Hematopoietic multipotent progenitor cell treated with erythropoietin and hydrocortisone succinate and interleukin-3 and kit ligand, for 4 days (in vitro differentiated cells): ENCODE measurements around the gene LEPROT.
A peak's percentile ranks its signal among the peaks of the same experiment; 100 is the strongest.
"Not testable (repeated sequence)": the region's sequence is repeated elsewhere in the genome, so short reads cannot be mapped to it uniquely, and the experiment has no call there.

Experiments used
- DNase-seq: peaks from one replicate; pipeline ENCODE4 v3.0.0-alpha.2; 2015

LEPROT gene

DNA sequence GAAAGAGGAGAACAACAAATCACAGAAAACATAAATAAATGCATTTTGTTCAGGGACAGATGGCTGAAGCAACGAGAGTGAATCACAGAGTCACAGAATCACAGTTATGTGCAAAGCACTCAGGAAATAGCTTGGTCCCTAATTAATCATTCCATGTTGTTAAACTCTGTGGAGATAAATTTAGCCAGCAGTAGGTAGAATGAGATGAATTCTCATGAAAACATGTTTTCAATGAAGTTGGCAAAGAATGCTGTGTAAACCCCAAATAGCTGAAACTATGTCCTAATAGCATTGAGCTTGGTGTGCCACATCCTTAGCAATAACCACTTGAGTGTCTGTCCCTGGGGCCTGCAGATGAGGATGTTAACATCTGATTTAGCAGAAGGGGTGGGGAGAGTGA lies 20.4 kb downstream of the LEPROT start:
- no peak for DNase-seq

DNA sequence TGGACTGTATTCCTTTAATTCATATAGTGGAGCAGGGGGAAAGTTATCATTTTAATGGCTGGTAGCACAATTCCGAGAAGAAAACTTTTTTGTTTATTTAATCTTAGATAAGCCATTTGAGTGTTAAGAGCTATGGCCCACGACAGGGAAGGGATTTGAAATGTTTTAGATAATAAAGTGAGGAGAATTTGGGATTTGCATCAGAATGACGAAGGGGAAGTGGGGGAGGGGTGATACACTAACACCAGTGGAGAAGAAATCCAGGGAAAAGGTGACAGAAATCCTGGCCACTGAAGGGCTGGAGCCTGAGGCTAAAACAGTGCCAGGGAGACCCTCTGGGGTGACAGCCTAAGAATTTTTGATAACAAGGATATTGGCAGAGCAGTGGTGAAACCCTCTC lies 21.0 kb downstream of the LEPROT start:
- no peak for DNase-seq

DNA sequence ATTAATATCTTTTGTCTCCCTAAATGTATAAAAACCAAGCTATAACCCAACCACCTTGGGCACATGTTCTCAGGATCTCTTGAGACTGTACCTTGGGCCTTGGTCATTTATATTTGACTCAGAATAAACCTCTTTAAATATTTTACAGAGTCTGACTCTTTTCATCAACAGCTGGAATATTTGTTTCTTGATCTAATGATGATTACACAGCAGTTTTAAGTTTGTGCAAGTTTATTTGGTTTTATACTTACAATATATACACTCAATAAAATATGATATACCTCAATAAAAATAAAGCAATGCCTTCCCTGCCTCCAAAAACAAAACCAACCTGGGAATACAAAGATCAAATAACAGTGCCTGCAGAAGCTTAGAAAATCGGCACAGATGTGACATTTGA lies 22.0 kb downstream of the LEPROT start:
- no peak for DNase-seq

DNA sequence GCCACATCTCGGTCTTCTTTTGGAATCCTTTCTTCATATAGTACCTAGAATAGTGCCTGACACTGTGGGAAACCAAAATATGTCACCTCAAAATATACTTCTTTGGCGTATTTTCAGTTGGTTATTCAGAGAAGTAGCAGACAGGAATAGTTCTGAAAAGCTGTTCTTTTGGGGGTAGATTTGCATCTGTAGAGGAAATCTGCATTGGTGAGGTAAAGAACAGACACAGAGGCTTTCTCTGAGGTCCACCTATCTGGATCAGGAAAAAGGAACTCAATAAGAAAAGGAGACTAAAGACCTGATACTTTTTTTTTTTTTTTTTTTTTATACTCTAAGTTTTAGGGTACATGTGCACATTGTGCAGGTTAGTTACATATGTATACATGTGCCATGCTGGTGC lies 23.2 kb downstream of the LEPROT start:
- no peak for DNase-seq

DNA sequence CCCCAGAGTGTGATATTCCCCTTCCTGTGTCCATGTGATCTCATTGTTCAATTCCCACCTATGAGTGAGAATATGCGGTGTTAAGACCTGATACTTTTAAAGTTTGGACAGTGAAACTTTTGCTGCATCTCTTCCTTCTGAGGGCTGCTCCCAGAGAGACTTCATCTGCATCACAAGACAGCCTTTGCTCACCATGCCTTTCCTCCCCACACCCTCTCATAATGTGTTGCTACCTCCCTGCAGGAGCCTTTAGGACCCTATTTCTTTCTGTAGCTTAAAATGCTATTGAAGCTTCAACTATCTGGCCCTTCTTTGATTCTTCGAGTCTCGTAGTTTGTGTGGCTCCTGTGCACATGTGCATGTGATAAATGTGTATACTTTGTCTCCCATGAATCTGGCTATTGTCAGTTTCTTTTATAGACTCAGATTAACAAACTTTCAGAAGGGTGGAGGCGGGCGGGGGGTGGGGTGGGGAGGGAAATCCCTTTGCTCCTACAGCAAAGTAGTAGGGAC lies 23.7 kb downstream of the LEPROT start:
- DNase-seq, result no peak

DNA sequence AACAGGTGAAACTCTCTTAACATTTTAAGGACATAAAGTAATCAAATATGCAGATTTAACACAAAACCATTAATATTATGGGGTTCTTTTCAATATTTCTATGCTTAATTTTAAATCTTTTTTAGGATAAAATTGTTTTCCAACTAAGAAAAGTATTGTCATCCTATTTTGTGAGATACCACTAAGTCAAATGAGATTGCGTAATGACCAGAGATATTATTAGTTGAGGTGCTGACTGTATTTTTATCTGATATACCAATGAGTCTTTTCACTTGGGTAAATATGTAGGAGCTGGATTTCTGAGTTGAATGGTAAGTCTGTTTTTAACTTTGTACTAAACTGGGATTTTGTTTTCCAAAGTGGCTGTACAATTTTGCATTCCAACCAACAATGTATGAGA lies 25.4 kb downstream of the LEPROT start:
- no peak for DNase-seq

DNA sequence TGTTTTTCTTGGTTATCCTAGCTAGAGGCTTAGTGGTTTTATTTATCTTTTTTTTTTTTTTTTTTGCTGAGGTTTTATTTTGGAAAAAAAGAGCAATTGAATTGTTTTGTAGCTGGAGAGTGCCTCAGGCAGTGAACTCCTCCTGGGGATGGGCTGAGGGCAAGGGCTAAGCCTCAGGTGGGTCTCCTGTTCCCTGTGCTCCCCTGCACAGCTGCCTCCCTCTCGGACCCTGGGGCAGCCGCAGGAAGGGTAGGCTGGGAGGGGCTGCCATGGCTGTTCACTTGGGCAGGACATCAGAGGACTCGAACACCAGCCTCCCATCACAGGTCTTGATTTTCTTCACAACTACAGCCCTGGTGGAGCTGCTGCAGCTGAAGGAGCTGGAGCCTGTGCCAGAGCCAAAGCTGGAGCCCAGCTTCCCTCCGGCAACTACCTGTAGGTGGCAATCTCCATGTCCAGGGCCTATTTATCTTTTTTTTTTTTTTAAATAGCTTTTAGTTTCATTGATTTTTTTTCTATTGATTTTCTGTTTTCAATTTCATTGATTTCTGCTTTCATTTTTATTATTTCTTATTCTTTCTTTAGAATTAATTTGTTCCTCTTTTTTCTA lies 28.9 kb downstream of the LEPROT start:
- no peak for DNase-seq

DNA sequence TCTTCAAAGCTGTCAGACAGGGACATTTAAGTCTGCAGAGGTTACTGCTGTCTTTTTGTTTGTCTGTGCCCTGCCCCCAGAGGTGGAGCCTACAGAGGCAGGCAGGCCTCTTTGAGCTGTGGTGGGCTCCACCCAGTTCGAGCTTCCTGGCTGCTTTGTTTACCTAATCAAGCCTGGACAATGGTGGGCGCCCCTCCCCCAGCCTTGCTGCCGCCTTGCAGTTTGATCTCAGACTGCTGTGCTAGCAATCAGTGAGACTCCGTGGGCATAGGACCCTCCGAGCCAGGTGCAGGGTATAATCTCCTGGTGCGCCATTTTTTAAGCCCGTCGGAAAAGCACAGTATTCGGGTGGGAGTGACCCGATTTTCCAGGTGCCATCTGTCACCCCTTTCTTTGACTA lies 35.2 kb downstream of the LEPROT start:
- not testable (repeated sequence) for DNase-seq

DNA sequence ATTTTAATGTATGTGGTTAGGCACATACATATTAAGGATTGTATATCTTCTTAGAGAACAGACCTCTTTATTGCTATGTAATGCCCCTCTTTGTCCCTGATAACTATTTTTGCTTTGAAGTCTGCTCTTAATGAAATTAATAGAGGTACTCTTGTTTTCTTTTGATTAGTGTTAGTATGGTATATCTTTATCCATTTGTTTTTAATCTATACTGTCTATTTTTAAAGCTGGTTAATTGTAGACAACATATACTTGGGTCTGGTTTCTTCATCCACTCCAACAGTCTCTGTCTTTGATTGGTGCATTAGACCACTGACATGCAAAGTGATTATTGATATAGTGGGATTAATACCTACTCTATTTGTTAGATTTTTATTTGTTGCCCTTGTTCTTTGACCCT lies 36.0 kb downstream of the LEPROT start:
- no peak for DNase-seq

- DNase-seq, result no peak
Observed at GRCh38 chr1:65457868-65458267, 37.4 kb downstream of the LEPROT start.

GRCh38 chr1:65458730-65459396 lies 38.4 kb downstream of the LEPROT start:
- DNase-seq, result no peak

DNA sequence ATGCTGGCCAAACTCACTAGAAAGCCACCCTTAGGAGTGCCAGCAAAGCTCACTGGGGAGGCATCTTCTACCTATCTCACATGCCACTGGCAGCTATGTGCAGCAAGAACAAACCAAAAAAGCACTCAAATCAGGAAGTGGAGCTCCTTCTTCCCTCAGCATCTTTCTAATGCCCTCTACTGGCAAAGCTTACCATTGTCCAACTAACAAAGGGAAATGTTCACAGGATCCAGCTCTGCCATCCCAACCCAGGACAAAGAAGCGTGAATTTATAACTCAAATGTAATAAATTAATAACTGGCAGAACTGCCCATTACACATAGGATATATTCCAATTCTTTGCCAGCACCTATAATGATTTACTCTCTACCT lies 38.9 kb downstream of the LEPROT start:
- peak; percentile 83 for DNase-seq

- DNase-seq, result not testable (repeated sequence)
Observed at GRCh38 chr1:65465837-65466236, 45.4 kb downstream of the LEPROT start.

GRCh38 chr1:65467536-65467935 lies 47.1 kb downstream of the LEPROT start:
- DNase-seq, result peak; percentile 52

- peak; percentile 74 for DNase-seq
Observed at GRCh38 chr1:65469126-65469888, 48.8 kb downstream of the LEPROT start.

GRCh38 chr1:65469889-65470340 lies 49.4 kb downstream of the LEPROT start:
- peak; percentile 43 for DNase-seq

- DNase-seq, result no peak
Observed at GRCh38 chr1:65470766-65471165, 50.3 kb downstream of the LEPROT start.

GRCh38 chr1:65471213-65471833 lies 50.9 kb downstream of the LEPROT start:
- DNase-seq, result no peak

- DNase-seq, result no peak
Observed at GRCh38 chr1:65471861-65472332, 51.4 kb downstream of the LEPROT start.

DNA sequence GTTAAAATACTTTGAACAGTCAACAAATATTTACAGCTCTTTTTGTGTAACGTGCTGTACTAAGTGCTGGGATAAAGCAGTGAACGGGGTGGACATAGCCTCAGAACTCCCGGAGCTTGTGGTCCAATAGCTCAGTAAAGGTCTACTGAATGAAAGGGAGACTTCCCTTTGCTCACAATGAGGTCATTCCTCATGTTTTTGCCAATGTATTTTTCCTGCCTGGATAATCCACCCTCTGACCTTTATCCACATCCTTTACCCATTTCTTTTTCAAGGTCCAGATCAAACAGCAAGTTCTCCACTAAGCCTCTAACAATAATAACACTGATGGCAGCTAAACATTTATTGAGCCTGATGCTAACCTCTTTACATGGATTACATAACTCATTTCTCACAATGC lies 55.9 kb downstream of the LEPROT start:
- DNase-seq, result no peak

- DNase-seq, result no peak
Observed at GRCh38 chr1:65477414-65478378, 57.2 kb downstream of the LEPROT start.

GRCh38 chr1:65478379-65479026 lies 58.0 kb downstream of the LEPROT start:
- no peak for DNase-seq
